Hepatocyte (in vitro differentiated cells): ENCODE results near the gene ATP6V0A1.
"Not testable (repeated sequence)": the region's sequence is repeated elsewhere in the genome, so short reads cannot be mapped to it uniquely, and the experiment has no call there.

ENCODE experiments used
- EZH2phosphoT487 ChIP-seq: fragments of 200-600 bp; sonication (generic); IDR thresholded peaks from one replicate; pipeline ENCODE4 v1.6.1; 2018; ENCODE audit warnings: antibody characterized with exemption, mild to moderate bottlenecking, low read depth, moderate library complexity; ENCODE audit not compliant: unreplicated experiment, severe bottlenecking
- TF ChIP-seq, protein P1 (sequence below): fragments of 200-600 bp; sonication (generic); IDR thresholded peaks from 2 replicates; pipeline ENCODE4 v1.5.1; 2016; ENCODE audit warnings: antibody characterized with exemption, mild to moderate bottlenecking; ENCODE audit not compliant: poor library complexity

DNA sequence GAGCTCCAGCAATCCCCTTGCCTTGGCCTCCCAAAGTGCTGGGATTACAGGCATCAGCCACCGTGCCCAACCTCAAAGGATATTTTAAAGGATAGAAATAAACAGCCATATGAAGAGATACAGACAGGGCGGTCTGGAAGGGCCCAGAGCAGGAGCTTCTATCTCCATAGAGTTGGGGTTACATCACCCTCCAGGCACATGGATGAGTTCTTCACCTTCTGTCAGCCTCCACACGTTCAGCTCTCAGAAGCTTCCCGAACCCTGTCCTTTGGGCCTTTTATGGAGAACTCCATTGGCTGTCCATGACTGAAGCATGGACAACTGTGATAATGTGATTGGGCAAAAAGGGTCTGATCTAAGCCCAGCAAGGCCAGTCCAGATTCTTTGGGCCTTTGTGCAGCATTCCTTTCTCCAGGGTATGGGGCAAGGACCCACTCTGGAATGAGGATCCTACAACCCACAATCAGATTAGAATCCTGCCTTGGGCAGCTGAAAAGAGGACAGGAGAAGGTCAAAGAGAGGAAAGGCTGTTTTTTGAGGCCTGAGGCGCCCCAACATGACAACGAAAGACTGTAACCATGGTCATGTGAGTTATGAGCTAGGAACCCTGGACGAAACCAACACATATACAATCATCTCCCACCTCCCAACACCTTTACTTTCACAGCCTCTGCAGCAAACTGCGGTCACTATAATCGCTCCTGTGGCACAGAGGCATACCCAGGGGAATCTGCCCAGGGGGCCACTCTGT, 87.3 kb downstream of the ATP6V0A1 start:
- TF ChIP-seq, protein P1, sequence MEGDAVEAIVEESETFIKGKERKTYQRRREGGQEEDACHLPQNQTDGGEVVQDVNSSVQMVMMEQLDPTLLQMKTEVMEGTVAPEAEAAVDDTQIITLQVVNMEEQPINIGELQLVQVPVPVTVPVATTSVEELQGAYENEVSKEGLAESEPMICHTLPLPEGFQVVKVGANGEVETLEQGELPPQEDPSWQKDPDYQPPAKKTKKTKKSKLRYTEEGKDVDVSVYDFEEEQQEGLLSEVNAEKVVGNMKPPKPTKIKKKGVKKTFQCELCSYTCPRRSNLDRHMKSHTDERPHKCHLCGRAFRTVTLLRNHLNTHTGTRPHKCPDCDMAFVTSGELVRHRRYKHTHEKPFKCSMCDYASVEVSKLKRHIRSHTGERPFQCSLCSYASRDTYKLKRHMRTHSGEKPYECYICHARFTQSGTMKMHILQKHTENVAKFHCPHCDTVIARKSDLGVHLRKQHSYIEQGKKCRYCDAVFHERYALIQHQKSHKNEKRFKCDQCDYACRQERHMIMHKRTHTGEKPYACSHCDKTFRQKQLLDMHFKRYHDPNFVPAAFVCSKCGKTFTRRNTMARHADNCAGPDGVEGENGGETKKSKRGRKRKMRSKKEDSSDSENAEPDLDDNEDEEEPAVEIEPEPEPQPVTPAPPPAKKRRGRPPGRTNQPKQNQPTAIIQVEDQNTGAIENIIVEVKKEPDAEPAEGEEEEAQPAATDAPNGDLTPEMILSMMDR, result not testable (repeated sequence)
- TF ChIP-seq EZH2phosphoT487, result not testable (repeated sequence)
